Stimulated activated CD8-positive, alpha-beta memory T cell treated with anti-CD3 and anti-CD28 coated beads, Interleukin-2, amount 100 ng/mL, for 1 hour (primary cell): ENCODE results near the gene ZNF605.
"Not testable (repeated sequence)": the region's sequence is repeated elsewhere in the genome, so short reads cannot be mapped to it uniquely, and the experiment has no call there.

ENCODE experiments used
- DNase-seq, 2 donors: peaks; one replicate each; pipeline ENCODE4 v3.0.0-alpha.2; 2020; ENCODE audit warnings: low read depth in 2 of 2

The ZNF605 gene

DNA sequence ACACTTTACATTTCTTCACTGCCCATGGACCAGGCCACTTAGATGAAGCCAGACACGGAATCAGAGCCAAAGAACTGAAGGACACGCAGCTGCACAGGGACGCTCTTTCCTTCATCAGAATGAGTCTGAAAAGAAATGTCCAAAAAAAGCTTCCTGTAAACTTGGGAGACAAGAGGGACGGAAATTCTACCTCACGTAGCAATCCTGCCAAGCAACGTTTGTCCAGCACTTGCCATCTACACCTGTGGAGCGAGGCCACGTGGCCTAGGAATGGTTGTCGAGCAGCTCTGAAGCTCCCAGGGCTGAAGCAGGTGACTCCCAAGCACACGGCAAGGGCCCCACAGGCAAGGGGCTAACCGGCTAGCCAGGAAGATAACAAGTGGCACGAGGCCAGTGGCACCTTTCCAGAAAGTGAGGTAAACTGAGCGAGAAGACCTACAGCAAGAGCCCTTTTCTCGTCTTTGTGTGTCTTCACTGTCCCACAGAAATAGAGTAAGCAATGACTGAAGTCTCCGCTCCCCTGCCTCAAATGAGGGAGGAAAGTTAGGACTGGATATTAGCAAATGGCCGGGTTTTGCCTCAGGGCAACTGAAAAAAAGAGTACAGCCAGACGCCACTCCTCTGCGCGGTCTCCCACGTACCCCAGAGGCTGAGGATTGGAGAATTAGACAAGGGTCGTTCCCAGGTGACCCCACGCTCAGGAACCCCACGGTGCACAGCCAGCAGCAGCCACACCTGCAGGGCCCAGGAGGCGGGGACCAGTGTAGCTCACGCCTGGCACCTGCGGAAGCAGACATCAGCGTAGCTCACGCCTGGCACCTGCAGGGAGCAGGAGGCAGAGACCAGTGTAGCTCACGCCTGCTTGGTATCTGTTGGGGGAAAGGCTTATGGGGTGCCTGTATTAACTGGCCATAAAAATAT is 7.7 kb downstream of the ZNF605 start:
- DNase-seq, result no peak

DNA sequence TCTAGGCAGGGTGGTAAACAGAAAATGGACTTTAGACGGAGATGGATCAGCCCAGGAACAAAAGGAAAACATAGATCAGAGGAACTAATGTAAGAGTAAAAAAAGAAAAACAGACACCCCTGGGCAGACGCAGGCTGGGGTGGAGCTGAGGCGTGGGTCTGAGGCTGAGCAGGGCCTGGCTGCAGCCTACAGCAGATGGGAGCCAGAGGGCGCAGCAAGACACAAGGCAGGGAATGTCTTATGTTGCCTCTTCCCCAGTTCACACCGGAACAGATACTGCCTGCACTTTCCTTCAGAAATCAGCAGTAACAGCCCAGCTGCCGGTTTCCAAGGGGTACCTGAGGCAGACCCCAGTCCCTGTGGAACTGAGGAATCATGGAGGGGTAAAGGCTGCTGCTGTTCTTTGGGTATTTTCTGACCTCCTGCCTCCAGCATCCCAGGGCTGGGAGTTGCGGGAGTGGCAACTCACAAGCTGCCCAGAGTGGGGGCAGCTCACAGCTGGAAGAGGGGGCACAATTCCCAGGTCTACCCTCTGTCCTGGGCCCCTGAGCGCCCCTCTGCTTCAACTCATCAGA is 9.8 kb downstream of the ZNF605 start:
- DNase-seq, result no peak

GRCh38 chr12:132945806-132946205 is 10.3 kb downstream of the ZNF605 start:
- DNase-seq, result no peak

GRCh38 chr12:132942611-132943010 is 13.5 kb downstream of the ZNF605 start:
- no peak for DNase-seq

GRCh38 chr12:132941336-132941954 is 14.7 kb downstream of the ZNF605 start:
- no peak for DNase-seq

GRCh38 chr12:132940071-132940719 is 15.9 kb downstream of the ZNF605 start:
- DNase-seq, result no peak

DNA sequence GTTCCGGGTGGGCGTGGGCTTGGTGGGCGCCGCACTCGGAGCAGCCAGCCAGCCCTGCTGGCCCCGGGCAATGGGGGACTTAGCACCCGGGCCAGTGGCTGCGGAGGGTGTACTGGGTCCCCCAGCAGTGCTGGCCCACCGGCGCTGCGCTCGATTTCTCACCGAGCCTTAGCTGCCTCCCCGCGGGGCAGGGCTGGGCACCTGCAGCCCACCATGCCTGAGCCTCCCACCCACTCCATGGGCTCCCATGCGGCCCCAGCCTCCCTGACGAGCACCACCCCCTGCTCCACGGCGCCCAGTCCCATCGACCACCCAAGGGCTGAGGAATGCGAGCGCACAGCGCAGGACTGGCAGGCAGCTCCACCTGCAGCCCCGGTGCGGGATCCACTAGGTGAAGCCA is 17.3 kb downstream of the ZNF605 start:
- not testable (repeated sequence) for DNase-seq

- no peak for DNase-seq
Observed at GRCh38 chr12:132937476-132937875, 18.6 kb downstream of the ZNF605 start.

DNA sequence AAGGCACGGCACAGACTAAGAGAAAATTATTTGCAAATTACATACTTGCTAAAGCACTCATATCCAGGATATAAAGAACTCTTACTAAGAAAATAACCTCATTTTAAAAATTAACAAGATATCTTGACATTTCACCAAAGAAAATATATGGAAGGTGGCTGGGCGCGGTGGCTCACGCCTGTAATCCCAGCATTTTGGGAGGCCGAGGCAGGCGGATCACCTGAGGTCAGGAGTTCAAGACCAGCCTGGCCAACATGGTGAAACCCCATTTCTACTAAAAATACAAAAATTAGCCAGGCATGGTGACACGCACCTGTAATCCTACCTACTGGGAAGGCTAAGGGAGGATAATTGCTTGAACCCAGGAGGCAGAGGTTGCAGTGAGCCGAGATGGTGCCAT is 19.2 kb downstream of the ZNF605 start:
- not testable (repeated sequence) for DNase-seq

DNA sequence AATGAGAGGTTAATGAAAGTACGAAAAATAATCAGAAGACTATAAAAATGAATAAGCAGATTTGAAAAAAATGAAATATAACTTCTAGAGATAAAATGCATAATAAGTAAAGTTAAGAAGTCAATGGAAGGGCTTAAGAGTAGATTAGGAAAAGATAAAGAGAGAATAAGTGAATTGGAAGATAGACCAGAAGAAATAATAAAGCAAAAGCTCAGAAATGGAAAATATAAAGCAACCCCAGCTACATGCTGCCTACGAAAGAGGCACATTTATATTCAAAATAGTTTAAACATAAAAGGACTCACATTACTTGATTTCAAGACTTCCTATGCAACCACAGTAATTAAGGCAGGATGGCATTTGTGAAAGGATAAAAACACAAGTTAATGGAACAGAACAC is 19.9 kb downstream of the ZNF605 start:
- DNase-seq, result no peak

GRCh38 chr12:132926415-132926833 is 29.7 kb downstream of the ZNF605 start:
- no peak for DNase-seq

DNA sequence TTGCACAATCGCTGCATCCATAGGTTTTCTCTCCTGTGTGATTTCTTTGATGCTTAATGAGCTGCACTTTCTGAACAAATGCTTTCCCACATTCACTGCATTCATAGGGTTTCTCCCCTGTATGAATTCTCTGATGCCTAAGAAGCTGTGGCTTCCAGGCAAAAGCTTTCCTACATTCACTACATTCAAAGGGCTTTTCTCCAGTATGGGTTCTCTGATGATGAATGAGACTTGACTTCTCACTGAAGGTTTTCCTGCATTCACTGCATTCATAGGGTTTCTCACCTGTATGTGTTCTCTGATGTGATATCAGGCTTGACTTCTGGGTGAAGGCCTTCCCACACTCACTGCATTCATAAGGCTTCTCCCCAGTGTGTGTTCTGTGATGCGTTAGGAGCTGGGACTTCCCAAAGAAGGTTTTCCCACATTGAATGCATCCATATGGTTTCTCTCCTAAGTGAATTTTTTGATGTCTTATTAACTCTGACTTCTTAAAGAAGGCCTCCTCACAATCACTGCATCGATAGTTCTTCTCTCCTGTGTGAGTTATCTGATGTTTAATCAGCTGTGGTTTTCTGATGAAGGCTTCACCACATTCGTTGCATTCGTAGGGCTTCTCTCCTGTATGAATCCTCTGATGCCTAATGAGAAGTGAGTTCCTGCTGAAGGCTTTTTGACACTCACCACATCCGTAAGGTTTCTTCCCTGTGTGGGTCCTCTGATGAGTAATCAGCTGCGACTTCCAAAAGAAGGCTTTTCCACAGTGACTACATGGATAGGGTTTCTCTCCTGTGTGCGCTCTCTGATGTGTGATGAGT is 30.3 kb downstream of the ZNF605 start:
- no peak for DNase-seq

GRCh38 chr12:132924356-132924755 is 31.8 kb downstream of the ZNF605 start:
- no peak for DNase-seq

- no peak for DNase-seq
Observed at GRCh38 chr12:132923356-132923909, 32.7 kb downstream of the ZNF605 start.

GRCh38 chr12:132922676-132923075 is 33.4 kb downstream of the ZNF605 start:
- no peak for DNase-seq

DNA sequence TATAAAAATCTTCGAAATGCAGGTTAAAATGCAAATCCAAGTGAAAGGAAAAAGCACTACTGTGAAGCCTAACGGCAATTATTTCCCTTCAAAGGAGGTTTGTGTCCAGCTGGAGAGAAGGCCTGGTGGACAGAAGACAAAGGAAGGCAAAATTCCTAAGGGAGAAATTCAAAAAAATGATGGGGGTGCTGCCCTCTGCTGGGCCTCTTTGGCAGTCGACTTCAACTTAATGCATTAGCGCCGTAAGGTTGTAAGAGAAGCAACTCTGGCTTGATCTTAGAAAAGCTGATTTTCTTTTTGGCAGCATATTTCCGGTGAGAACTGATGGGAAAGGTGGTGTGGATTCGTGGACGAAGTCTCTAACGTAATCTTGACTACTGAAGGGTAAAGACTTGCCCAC is 34.4 kb downstream of the ZNF605 start:
- DNase-seq, result no peak

GRCh38 chr12:132918680-132919079 is 37.4 kb downstream of the ZNF605 start:
- DNase-seq, result no peak

- no peak for DNase-seq
Observed at GRCh38 chr12:132909030-132909368, 47.1 kb downstream of the ZNF605 start.

GRCh38 chr12:132908145-132909029 is 47.7 kb downstream of the ZNF605 start:
- DNase-seq, result peak; percentile 90 to 93

GRCh38 chr12:132907789-132908144 is 48.3 kb downstream of the ZNF605 start:
- not testable (repeated sequence) for DNase-seq
